H1 (cell line): ENCODE measurements around the gene CFD. TPM values are rescaled to one million over a fixed set of nuclear protein-coding genes. Genes with fewer than 3 reads are reported as not detected.

Experiments used
- polyA plus RNA-seq, 7 experiments: library from polyadenylated mRNA; depleted of rRNA in 3 of 7; stranded (reverse) in 5 of 7; unstranded in 2 of 7; fragments of >200 nt in 5 of 7; fragments of 200-250 nt in 2 of 7; gene quantifications; 1 replicate in 5 of 7; 2 replicates in 1 of 7; 4 replicates in 1 of 7; pipeline versions ENCODE4 v1.2.1 to v1.2.3, GENCODE V29; 2011 to 2013; ENCODE audit warnings: missing spikeins in 2 of 7, mixed read lengths in 2 of 7
- total RNA-seq: library from RNA; stranded (reverse); fragmentation: NEBNext Ultra II Directional; extraction: Animal tissue kit (Norgen Biotek cat#: 25700); gene quantifications from 2 replicates; pipeline ENCODE4 v1.2.1, GENCODE V29; 2021
- TF ChIP-seq, protein P1 (sequence below): IDR thresholded peaks from 2 replicates; pipeline ENCODE4 v1.6.1; 2012; ENCODE audit warnings: inconsistent platforms

CFD gene
- total and polyA plus RNA-seq, 2 of the 8 experiments (the other 6 are each of a cell fraction or from before 2014, with no cell fraction given) = 1.7 to 2.8 TPM

DNA sequence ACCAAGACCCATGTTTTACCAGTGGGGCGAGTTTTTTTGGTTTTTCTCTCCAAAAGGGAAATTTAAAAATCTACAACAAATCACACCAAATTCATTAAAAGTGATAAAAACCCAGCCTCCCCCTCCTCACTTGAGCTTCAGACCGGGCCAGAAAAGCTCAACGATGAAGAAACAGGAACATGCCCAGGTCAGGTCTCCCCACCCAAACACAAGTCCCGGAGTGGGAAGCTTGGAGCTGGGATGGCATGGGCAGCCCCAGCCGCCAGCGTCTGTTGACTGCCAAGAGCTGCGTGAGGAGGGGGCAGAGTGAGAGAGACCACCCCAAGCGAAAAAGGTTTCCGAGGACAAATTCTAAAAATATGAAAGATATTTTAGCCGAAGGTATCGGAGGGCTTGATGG, 37.5 kb downstream of the CFD start (continued):
- TF ChIP-seq, protein P1, sequence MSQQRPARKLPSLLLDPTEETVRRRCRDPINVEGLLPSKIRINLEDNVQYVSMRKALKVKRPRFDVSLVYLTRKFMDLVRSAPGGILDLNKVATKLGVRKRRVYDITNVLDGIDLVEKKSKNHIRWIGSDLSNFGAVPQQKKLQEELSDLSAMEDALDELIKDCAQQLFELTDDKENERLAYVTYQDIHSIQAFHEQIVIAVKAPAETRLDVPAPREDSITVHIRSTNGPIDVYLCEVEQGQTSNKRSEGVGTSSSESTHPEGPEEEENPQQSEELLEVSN = no peak
- TF ChIP-seq, all 59 proteins: peak for 0
